ENCODE results near the gene AFF4. TPM values are rescaled to one million over a fixed set of nuclear protein-coding genes. Genes with fewer than 3 reads are reported as not detected.

Gene AFF4
- total and polyA plus RNA-seq, 2 experiments from 2014 or later: 41.7 to 47.3 TPM

GRCh38 chr5:132837868-132838267 lies 125.6 kb downstream of the AFF4 start:
- no peak overlapping the region for H3K9ac ChIP-seq
- DNase-seq: no peak
- H3K27me3 ChIP-seq (replicated peaks; ENCODE audit: insufficient read depth): no peaks in the 10 kb centered on the region
- H3K27ac ChIP-seq: no peak overlapping the region
- no peaks in the 10 kb centered on the region for H3K9me2 ChIP-seq (ENCODE audit: insufficient read depth)
- TF ChIP-seq EZH2phosphoT487 (IDR thresholded peaks at IDR 0.05; ENCODE audit: insufficient read depth, low read depth) (no peak), EZH2 (IDR thresholded peaks at IDR 0.05; ENCODE audit: insufficient read depth, poor library complexity, severe bottlenecking) (no peak)
- no peaks in the 10 kb centered on the region for H3K79me2 ChIP-seq (ENCODE audit: insufficient read depth)
- peaks cover 14% of the 10 kb centered on the region for H3K4me1 ChIP-seq (ENCODE audit: insufficient read depth)
- in situ Hi-C loops (cut with MboI): no loop called here
- no peak overlapping the region for H3K4me2 ChIP-seq (ENCODE audit: unreplicated experiment)
- WGBS, 2 experiments (ENCODE audit: low coverage in 1 of 2, low lambda C conversion rate in 2 of 2, missing lambda C conversion rate in 2 of 2): 64 to 84% methylated on average over 2 of the region's 2 CpGs
- H4K20me1 ChIP-seq (ENCODE audit: insufficient read depth): no peaks in the 10 kb centered on the region
- no peak overlapping the region for H3K4me3 ChIP-seq
- H2AFZ ChIP-seq: no peak overlapping the region
- no peaks in the 10 kb centered on the region for H3K36me3 ChIP-seq (ENCODE audit: low read depth)
- H3F3A ChIP-seq (ENCODE audit: insufficient read depth): peaks cover 13% of the 10 kb centered on the region; the same call in 1 of the 2 replicates
- no peaks in the 10 kb centered on the region for H3K9me3 ChIP-seq (ENCODE audit: low read depth)

DNA sequence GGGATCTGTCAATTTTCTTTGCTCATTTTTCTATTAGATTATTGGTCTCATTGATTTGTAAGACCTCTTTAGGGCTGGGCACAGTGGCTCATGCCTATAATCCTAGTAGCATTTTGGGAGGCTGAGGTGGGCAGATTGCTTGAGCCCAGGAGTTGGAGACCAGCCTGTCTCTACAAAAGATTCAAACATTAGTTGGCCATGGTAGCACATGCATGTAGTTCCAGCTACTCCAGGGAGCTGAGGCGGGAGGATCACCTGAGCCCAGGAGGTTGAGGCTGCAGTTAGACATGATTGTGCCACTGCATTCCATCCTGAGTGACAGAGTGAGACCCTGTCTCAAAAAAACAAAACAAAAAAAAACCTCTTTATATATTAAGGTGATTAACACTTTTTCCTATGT lies 126.6 kb downstream of the AFF4 start:
- no peak overlapping the region for H3K4me2 ChIP-seq (ENCODE audit: unreplicated experiment)
- H3K9ac ChIP-seq: no peak overlapping the region
- no peak for DNase-seq
- H2AFZ ChIP-seq: no peak overlapping the region
- H3K4me3 ChIP-seq: no peak overlapping the region
- H4K20me1 ChIP-seq (ENCODE audit: insufficient read depth): no peaks in the 10 kb centered on the region
- peaks cover 14% of the 10 kb centered on the region for H3K4me1 ChIP-seq (ENCODE audit: insufficient read depth)
- H3F3A ChIP-seq (ENCODE audit: insufficient read depth): peaks cover 13% of the 10 kb centered on the region; the same call in 1 of the 2 replicates
- no peaks in the 10 kb centered on the region for H3K9me2 ChIP-seq (ENCODE audit: insufficient read depth)
- H3K27me3 ChIP-seq (replicated peaks; ENCODE audit: insufficient read depth): no peaks in the 10 kb centered on the region
- WGBS, 2 experiments (ENCODE audit: low coverage in 1 of 2, low lambda C conversion rate in 2 of 2, missing lambda C conversion rate in 2 of 2): 100% methylated on average over 1 of the region's 1 CpG
- in situ Hi-C loops (cut with MboI): no loop called here
- no peaks in the 10 kb centered on the region for H3K9me3 ChIP-seq (ENCODE audit: low read depth)
- TF ChIP-seq EZH2 (IDR thresholded peaks at IDR 0.05; ENCODE audit: insufficient read depth, poor library complexity, severe bottlenecking) (no peak), EZH2phosphoT487 (IDR thresholded peaks at IDR 0.05; ENCODE audit: insufficient read depth, low read depth) (no peak)
- H3K36me3 ChIP-seq (ENCODE audit: low read depth): no peaks in the 10 kb centered on the region
- no peaks in the 10 kb centered on the region for H3K79me2 ChIP-seq (ENCODE audit: insufficient read depth)
- no peak overlapping the region for H3K27ac ChIP-seq

- H3K4me1 ChIP-seq (ENCODE audit: insufficient read depth): peaks cover 4% of the 10 kb centered on the region; the same call in 1 of the 2 replicates
- H3K9ac ChIP-seq: no peak overlapping the region
- no peak for DNase-seq
- WGBS, 2 experiments (ENCODE audit: low coverage in 1 of 2, low lambda C conversion rate in 2 of 2, missing lambda C conversion rate in 2 of 2): 97 to 100% methylated on average over 3 of the region's 3 CpGs
- no peak overlapping the region for H2AFZ ChIP-seq
- H3K36me3 ChIP-seq (ENCODE audit: low read depth): no peaks in the 10 kb centered on the region
- no peaks in the 10 kb centered on the region for H3K9me3 ChIP-seq (ENCODE audit: low read depth)
- no peak overlapping the region for H3K4me3 ChIP-seq
- H3F3A ChIP-seq (ENCODE audit: insufficient read depth): no peaks in the 10 kb centered on the region
- H3K27me3 ChIP-seq (replicated peaks; ENCODE audit: insufficient read depth): no peaks in the 10 kb centered on the region
- H3K27ac ChIP-seq: no peak overlapping the region
- H3K79me2 ChIP-seq (ENCODE audit: insufficient read depth): peaks cover 7% of the 10 kb centered on the region; the same call in 1 of the 2 replicates
- in situ Hi-C loops (cut with MboI): no loop called here
- H3K9me2 ChIP-seq (ENCODE audit: insufficient read depth): no peaks in the 10 kb centered on the region
- TF ChIP-seq EZH2 (IDR thresholded peaks at IDR 0.05; ENCODE audit: insufficient read depth, poor library complexity, severe bottlenecking): no peak
- TF ChIP-seq EZH2phosphoT487 (IDR thresholded peaks at IDR 0.05; ENCODE audit: insufficient read depth, low read depth): no peak
- no peak overlapping the region for H3K4me2 ChIP-seq (ENCODE audit: unreplicated experiment)
- H4K20me1 ChIP-seq (ENCODE audit: insufficient read depth): no peaks in the 10 kb centered on the region
Measured at GRCh38 chr5:132834057-132834456, 129.4 kb downstream of the AFF4 start.

GRCh38 chr5:132832612-132833011 lies 130.8 kb downstream of the AFF4 start:
- Histone ChIP-seq H3K36me3 (ENCODE audit: low read depth) (no peaks in the 10 kb centered on the region), H3K79me2 (ENCODE audit: insufficient read depth) (peaks cover 11% of the 10 kb centered on the region; the same call in 1 of the 2 replicates), H3K9me2 (ENCODE audit: insufficient read depth) (no peaks in the 10 kb centered on the region), H3K9ac (no peak overlapping the region), H4K20me1 (ENCODE audit: insufficient read depth) (no peaks in the 10 kb centered on the region), H3K27ac (no peak overlapping the region), H3K4me1 (ENCODE audit: insufficient read depth) (peaks cover 4% of the 10 kb centered on the region; the same call in 1 of the 2 replicates), H3K4me3 (no peak overlapping the region), H3F3A (ENCODE audit: insufficient read depth) (no peaks in the 10 kb centered on the region), H2AFZ (no peak overlapping the region), H3K9me3 (ENCODE audit: low read depth) (no peaks in the 10 kb centered on the region), H3K4me2 (ENCODE audit: unreplicated experiment) (no peak overlapping the region), H3K27me3 (replicated peaks; ENCODE audit: insufficient read depth) (no peaks in the 10 kb centered on the region)
- 91 to 96% methylated on average over 5 of the region's 5 CpGs for WGBS, 2 experiments (ENCODE audit: low coverage in 1 of 2, low lambda C conversion rate in 2 of 2, missing lambda C conversion rate in 2 of 2)
- DNase-seq: no peak
- no peak for TF ChIP-seq EZH2 (IDR thresholded peaks at IDR 0.05; ENCODE audit: insufficient read depth, poor library complexity, severe bottlenecking)
- no peak for TF ChIP-seq EZH2phosphoT487 (IDR thresholded peaks at IDR 0.05; ENCODE audit: insufficient read depth, low read depth)
- in situ Hi-C loops (cut with MboI): no loop called here

Data from GM23248 (cell line).